ENCODE data around the gene ZNF530.

ZNF530 gene

DNA sequence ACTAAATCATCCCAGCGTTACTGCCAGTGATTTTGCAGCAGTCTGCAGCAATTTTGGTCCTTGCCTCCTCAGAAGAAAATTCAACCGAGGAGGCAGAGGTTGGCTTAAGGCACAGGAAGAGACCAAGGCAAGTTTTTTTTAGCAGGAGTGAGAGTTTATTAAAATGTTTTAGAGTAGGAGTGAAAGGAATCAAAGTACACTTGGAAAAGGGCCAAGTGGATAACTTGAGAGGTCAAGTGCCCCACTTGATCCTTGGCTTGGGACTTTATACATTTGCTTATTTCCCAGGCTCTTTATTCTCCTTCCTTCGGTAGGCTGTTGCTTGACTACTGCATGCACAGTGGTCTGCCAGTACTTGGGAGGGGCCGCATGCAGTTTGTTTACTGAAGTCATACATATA, 11.4 kb downstream of the ZNF530 start:
- Histone ChIP-seq H3K27ac (ENCODE audit: insufficient read depth, low read length, poor library complexity, severe bottlenecking) (no peak overlapping the region), H3K36me3 (ENCODE audit: control insufficient read depth, insufficient read depth, low read length) (peaks cover 11% of the 10 kb centered on the region), H3K4me1 (ENCODE audit: control insufficient read depth, insufficient read depth, low read length, poor library complexity, severe bottlenecking) (peaks cover 12% of the 10 kb centered on the region), H3K4me3 (ENCODE audit: insufficient read depth, low read depth, low read length, poor library complexity, severe bottlenecking) (no peak overlapping the region), H3K9me3 (ENCODE audit: control insufficient read depth, low read length) (peaks cover 24% of the 10 kb centered on the region), H3K27me3 (replicated peaks; ENCODE audit: control insufficient read depth, insufficient read depth, low read length, poor library complexity, severe bottlenecking) (no peaks in the 10 kb centered on the region)
- DNase-seq: no peak

DNA sequence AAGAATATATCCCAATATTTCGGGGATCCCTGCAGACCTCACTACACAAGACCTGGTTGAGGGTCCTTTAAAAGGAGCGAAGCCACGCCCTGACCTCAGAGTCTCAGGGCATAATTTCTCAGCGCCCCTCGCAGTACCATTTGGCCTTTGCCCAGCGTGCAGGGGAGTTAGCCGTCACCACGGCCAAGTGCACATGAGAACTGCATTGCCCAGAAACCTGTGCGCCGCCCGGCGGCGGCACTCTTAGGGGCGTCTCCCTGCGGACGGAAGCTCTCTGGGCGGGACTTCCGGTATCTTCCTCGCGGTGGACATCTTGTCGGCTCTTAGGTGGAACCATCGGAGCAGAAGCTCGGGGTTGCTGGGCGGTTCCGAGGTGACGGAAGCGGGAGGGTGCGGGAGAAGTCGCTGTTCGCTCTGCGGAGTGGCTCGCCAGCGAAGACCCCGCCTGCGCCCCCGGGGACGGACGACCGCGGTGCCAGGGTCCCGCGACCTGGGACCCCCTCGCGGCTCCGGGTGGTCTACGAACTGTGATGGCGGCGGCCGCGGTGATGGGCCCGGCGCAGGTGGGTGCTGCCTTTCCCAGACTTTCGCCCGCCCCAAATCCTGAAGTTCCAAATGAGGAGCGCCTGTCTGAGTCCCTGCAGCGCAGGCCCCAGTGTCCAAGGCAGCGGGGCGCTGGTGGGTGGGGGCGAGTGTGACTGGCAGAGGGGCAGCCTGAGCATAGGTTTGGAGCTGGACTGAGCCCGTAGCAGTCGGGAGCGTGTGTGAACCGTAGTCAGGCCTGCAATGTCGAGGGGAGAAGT, 14.5 kb downstream of the ZNF530 start, which contains the start of gene ZNF134:
ZNF134 (plus strand) TSS at position 302 of the 803 bp plus-strand sequence. CDS start 5,227 bp downstream, outside the sequence.
- peak within 1 kb of the TSS; percentile 98 for H3K4me3 ChIP-seq (ENCODE audit: insufficient read depth, low read depth, low read length, poor library complexity, severe bottlenecking)
- peak; percentile 70 to 79 (median 75) for DNase-seq
- H3K4me1 ChIP-seq (ENCODE audit: control insufficient read depth, insufficient read depth, low read length, poor library complexity, severe bottlenecking): peaks cover 12% of the 10 kb centered on the region
- H3K36me3 ChIP-seq (ENCODE audit: control insufficient read depth, insufficient read depth, low read length): peaks cover 39% of the 10 kb centered on the region
- peak within 1 kb of the TSS; percentile 65 for H3K27ac ChIP-seq (ENCODE audit: insufficient read depth, low read length, poor library complexity, severe bottlenecking)
- no peaks in the 10 kb centered on the region for H3K27me3 ChIP-seq (replicated peaks; ENCODE audit: control insufficient read depth, insufficient read depth, low read length, poor library complexity, severe bottlenecking)
- peaks cover 37% of the 10 kb centered on the region for H3K9me3 ChIP-seq (ENCODE audit: control insufficient read depth, low read length)

DNA sequence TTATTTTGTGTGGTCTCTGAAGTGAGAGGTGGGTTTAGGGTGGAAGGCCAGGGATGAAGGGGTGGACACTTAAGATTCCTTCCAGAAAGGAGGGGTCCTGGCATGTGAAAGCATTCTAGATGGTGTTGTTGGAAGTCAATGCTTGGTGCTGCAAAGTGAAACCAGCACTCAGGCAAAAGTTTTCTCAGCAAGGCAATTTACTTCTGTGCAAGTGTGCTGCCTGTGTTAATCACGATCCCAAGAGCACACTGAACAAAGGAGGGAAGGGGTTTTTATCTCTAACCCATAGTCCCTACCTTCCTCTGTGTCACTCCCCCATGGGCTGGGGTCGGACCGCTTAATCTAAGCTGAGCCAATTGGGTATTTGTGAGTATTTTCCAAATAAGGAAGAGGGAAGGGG, 15.7 kb downstream of the ZNF530 start:
- H3K4me3 ChIP-seq (ENCODE audit: insufficient read depth, low read depth, low read length, poor library complexity, severe bottlenecking): no peak overlapping the region
- peaks cover 49% of the 10 kb centered on the region for H3K9me3 ChIP-seq (ENCODE audit: control insufficient read depth, low read length)

DNA sequence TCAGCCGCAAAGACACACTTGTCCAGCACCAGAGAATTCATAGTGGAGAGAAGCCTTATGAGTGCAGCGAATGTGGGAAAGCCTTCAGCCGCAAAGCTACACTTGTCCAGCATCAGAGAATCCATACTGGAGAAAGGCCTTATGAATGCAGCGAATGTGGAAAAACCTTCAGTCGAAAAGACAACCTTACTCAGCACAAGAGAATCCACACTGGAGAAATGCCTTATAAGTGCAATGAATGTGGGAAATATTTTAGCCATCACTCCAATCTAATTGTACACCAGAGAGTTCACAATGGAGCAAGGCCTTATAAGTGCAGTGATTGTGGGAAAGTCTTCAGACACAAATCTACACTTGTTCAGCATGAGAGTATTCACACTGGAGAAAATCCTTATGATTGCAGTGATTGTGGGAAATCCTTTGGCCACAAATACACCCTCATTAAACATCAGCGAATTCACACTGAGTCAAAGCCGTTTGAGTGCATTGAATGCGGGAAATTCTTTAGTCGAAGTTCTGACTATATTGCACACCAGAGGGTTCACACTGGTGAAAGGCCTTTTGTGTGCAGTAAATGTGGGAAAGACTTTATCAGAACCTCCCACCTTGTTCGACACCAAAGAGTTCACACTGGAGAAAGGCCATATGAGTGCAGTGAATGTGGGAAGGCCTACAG, 21.1 kb downstream of the ZNF530 start:
- peaks cover 63% of the 10 kb centered on the region for H3K36me3 ChIP-seq (ENCODE audit: control insufficient read depth, insufficient read depth, low read length)

More for the DNA sequence above, 15.7 kb downstream of the ZNF530 start:
- Histone ChIP-seq H3K27ac (ENCODE audit: insufficient read depth, low read length, poor library complexity, severe bottlenecking) (no peak overlapping the region), H3K36me3 (ENCODE audit: control insufficient read depth, insufficient read depth, low read length) (peaks cover 51% of the 10 kb centered on the region), H3K27me3 (replicated peaks; ENCODE audit: control insufficient read depth, insufficient read depth, low read length, poor library complexity, severe bottlenecking) (no peaks in the 10 kb centered on the region), H3K4me1 (ENCODE audit: control insufficient read depth, insufficient read depth, low read length, poor library complexity, severe bottlenecking) (peaks cover 12% of the 10 kb centered on the region)
- DNase-seq: no peak

DNA sequence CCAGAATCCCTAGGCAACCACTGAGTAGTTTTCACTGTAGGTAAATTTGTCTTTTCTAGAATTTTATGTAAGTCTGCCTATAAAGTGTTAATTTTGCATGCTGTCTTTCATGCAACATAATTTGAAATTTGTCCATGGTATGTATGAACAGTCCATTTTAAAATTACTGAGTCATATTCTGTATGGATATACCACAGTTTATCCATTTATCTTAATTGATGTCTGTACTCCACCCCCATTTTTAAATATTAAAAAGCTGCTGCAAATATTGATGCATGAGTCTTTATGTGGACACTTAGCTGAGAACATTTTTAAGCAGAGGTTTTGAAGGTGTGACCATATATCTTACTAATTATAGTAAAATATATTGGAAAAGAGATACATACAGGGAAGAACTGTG, 23.4 kb downstream of the ZNF530 start:
- H3K27ac ChIP-seq (ENCODE audit: insufficient read depth, low read length, poor library complexity, severe bottlenecking): no peak overlapping the region
- no peak overlapping the region for H3K4me3 ChIP-seq (ENCODE audit: insufficient read depth, low read depth, low read length, poor library complexity, severe bottlenecking)
- H3K36me3 ChIP-seq (ENCODE audit: control insufficient read depth, insufficient read depth, low read length): peaks cover 40% of the 10 kb centered on the region
- DNase-seq: no peak
- no peaks in the 10 kb centered on the region for H3K27me3 ChIP-seq (replicated peaks; ENCODE audit: control insufficient read depth, insufficient read depth, low read length, poor library complexity, severe bottlenecking)
- H3K4me1 ChIP-seq (ENCODE audit: control insufficient read depth, insufficient read depth, low read length, poor library complexity, severe bottlenecking): no peaks in the 10 kb centered on the region
- peaks cover 72% of the 10 kb centered on the region for H3K9me3 ChIP-seq (ENCODE audit: control insufficient read depth, low read length)

More for the DNA sequence above, 21.1 kb downstream of the ZNF530 start:
- H3K4me1 ChIP-seq (ENCODE audit: control insufficient read depth, insufficient read depth, low read length, poor library complexity, severe bottlenecking): no peaks in the 10 kb centered on the region
- H3K9me3 ChIP-seq (ENCODE audit: control insufficient read depth, low read length): peaks cover 93% of the 10 kb centered on the region
- H3K27ac ChIP-seq (ENCODE audit: insufficient read depth, low read length, poor library complexity, severe bottlenecking): no peak overlapping the region
- no peaks in the 10 kb centered on the region for H3K27me3 ChIP-seq (replicated peaks; ENCODE audit: control insufficient read depth, insufficient read depth, low read length, poor library complexity, severe bottlenecking)
- H3K4me3 ChIP-seq (ENCODE audit: insufficient read depth, low read depth, low read length, poor library complexity, severe bottlenecking): no peak overlapping the region
- DNase-seq: no peak

DNA sequence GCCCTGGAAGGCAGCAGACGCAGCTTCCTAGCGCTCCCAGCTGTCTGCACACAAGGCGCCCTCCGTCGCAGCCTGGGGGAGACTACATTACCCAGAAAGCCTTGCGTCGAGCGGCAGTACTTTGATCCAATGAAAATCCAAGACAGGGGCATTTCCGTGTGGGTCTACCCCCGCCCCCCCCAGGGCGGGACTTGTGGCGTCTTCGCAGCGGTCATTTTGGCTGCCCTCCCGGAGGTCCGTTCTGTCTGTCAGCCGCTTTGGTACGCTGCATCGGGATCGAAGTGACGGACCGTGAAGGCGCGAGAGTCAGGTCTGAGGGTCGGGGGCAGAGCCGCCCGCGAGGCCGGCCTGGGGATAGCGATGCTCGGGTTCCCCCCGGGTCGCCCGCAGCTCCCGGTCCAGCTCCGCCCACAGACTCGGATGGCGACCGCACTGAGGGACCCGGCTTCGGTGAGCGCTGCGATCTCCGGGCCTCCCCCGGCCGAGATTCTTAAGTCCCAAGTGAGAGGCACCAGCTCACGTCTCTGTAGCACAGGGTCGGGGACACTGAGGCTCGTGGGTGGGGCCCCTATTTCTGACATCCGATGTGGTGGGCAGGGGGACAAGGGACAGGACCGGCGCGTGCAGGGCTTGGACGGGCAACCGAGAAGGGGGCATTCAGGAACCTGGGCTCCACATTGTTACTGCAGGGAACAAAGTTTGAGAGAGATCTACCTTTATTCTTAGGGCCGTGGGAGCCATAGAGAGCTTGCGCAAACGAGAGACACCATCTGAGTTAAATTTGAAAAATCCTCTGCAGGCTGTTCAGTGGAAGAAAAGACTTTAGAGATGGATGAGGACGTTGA, 33.5 kb downstream of the ZNF530 start, which contains the start of gene ZNF211:
ZNF211 (plus strand) TSS at position 182 of the 845 bp plus-strand sequence; CDS start at position 361, 179 bp downstream.
- Histone ChIP-seq H3K36me3 (ENCODE audit: control insufficient read depth, insufficient read depth, low read length) (peaks cover 35% of the 10 kb centered on the region), H3K9me3 (ENCODE audit: control insufficient read depth, low read length) (peaks cover 10% of the 10 kb centered on the region)

DNA sequence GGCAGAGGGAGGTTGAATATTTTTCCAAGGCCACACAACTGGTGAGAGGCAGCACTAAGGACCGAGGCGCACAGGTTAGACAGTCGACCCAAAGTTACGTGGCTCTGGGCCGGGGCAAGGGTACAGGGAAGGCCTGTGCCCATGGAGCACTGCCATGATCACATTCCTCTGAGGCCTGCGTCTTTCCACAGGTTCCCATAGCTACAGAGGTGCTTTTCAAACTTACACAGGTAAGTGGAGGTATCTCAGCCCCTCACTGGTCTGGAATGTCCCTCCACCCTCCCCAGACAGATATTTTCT, 34.1 kb downstream of the ZNF530 start:
- Histone ChIP-seq H3K4me3 (ENCODE audit: insufficient read depth, low read depth, low read length, poor library complexity, severe bottlenecking) (peak overlapping the region; percentile 89), H3K4me1 (ENCODE audit: control insufficient read depth, insufficient read depth, low read length, poor library complexity, severe bottlenecking) (peaks cover 6% of the 10 kb centered on the region), H3K36me3 (ENCODE audit: control insufficient read depth, insufficient read depth, low read length) (peaks cover 40% of the 10 kb centered on the region), H3K27me3 (replicated peaks; ENCODE audit: control insufficient read depth, insufficient read depth, low read length, poor library complexity, severe bottlenecking) (no peaks in the 10 kb centered on the region), H3K27ac (ENCODE audit: insufficient read depth, low read length, poor library complexity, severe bottlenecking) (no peak overlapping the region), H3K9me3 (ENCODE audit: control insufficient read depth, low read length) (peaks cover 8% of the 10 kb centered on the region)
- DNase-seq: no peak

More for the DNA sequence above, 33.5 kb downstream of the ZNF530 start, which contains the start of gene ZNF211:
- Histone ChIP-seq H3K4me3 (ENCODE audit: insufficient read depth, low read depth, low read length, poor library complexity, severe bottlenecking) (peak within 1 kb of the TSS; percentile 89), H3K27ac (ENCODE audit: insufficient read depth, low read length, poor library complexity, severe bottlenecking) (peak within 1 kb of the TSS; percentile 81), H3K27me3 (replicated peaks; ENCODE audit: control insufficient read depth, insufficient read depth, low read length, poor library complexity, severe bottlenecking) (no peaks in the 10 kb centered on the region), H3K4me1 (ENCODE audit: control insufficient read depth, insufficient read depth, low read length, poor library complexity, severe bottlenecking) (peaks cover 6% of the 10 kb centered on the region)
- peak; percentile 69 to 79 (median 74) for DNase-seq

DNA sequence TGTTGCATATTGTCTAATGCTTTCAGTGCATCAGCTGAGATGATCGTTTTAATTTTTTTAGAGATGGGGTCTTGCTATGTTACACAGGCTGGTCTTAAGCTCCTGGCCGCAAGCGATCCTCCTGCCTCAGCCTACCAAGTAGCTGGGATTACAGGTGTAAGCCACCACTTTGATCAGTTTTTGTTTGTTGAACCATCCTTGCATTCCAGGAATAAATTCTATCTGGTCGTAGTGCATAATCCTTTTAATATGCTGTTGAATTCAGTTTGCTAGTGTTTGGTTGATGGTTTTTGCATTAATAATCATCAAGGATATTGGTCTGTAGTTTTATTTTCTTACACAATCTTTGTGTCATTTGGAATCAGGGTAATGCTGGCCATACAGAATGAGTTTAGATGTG, 37.7 kb downstream of the ZNF530 start:
- Histone ChIP-seq H3K9me3 (ENCODE audit: control insufficient read depth, low read length) (peaks cover 37% of the 10 kb centered on the region), H3K4me1 (ENCODE audit: control insufficient read depth, insufficient read depth, low read length, poor library complexity, severe bottlenecking) (peaks cover 6% of the 10 kb centered on the region), H3K36me3 (ENCODE audit: control insufficient read depth, insufficient read depth, low read length) (peaks cover 76% of the 10 kb centered on the region), H3K4me3 (ENCODE audit: insufficient read depth, low read depth, low read length, poor library complexity, severe bottlenecking) (no peak overlapping the region), H3K27me3 (replicated peaks; ENCODE audit: control insufficient read depth, insufficient read depth, low read length, poor library complexity, severe bottlenecking) (no peaks in the 10 kb centered on the region), H3K27ac (ENCODE audit: insufficient read depth, low read length, poor library complexity, severe bottlenecking) (no peak overlapping the region)
- no peak for DNase-seq

DNA sequence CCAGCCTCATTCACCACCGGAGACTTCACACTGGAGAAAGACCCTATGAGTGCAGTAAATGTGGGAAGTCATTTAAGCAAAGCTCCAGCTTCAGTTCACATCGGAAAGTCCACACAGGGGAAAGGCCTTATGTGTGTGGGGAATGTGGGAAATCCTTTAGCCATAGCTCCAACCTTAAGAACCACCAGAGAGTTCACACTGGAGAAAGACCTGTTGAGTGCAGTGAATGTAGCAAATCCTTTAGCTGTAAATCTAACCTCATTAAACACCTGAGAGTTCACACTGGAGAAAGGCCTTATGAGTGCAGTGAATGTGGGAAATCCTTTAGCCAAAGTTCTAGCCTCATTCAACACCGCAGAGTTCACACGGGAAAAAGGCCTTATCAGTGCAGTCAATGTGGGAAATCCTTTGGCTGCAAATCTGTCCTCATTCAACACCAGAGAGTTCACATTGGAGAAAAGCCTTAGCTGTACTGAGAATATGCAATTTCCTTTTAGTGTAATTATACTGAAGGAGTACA, 42.1 kb downstream of the ZNF530 start:
- H3K9me3 ChIP-seq (ENCODE audit: control insufficient read depth, low read length): peaks cover 53% of the 10 kb centered on the region
- no peak overlapping the region for H3K4me3 ChIP-seq (ENCODE audit: insufficient read depth, low read depth, low read length, poor library complexity, severe bottlenecking)
- no peak for DNase-seq
- H3K36me3 ChIP-seq (ENCODE audit: control insufficient read depth, insufficient read depth, low read length): peaks cover 61% of the 10 kb centered on the region
- H3K27me3 ChIP-seq (replicated peaks; ENCODE audit: control insufficient read depth, insufficient read depth, low read length, poor library complexity, severe bottlenecking): no peaks in the 10 kb centered on the region
- no peaks in the 10 kb centered on the region for H3K4me1 ChIP-seq (ENCODE audit: control insufficient read depth, insufficient read depth, low read length, poor library complexity, severe bottlenecking)
- no peak overlapping the region for H3K27ac ChIP-seq (ENCODE audit: insufficient read depth, low read length, poor library complexity, severe bottlenecking)
